Osteoblast (primary cell): ENCODE data around the gene FNDC3B. TPM values are rescaled to one million over a fixed set of nuclear protein-coding genes. Genes with fewer than 3 reads are reported as not detected.
A peak's percentile ranks its signal among the peaks of the same experiment; 100 is the strongest.

Experiments
- DNase-seq: peaks from one replicate; pipeline ENCODE4 v3.0.0; 2011; ENCODE audit warnings: low spot score, mixed read lengths; ENCODE audit not compliant: insufficient read length; ENCODE audit errors: missing footprints
- H2AFZ ChIP-seq: 2 replicates; pipeline ENCODE4 v1.6.0; 2011; ENCODE audit warnings: mild to moderate bottlenecking, low read length
- H3K27ac ChIP-seq: 2 replicates; pipeline ENCODE4 v1.5.1; 2011; ENCODE audit warnings: mild to moderate bottlenecking, low read depth, low read length, moderate library complexity
- H3K27me3 ChIP-seq: 2 replicates; pipeline ENCODE4 v1.6.0; 2012; ENCODE audit warnings: mild to moderate bottlenecking, control low read depth, inconsistent platforms, low read length, moderate library complexity; ENCODE audit not compliant: insufficient read depth
- H3K36me3 ChIP-seq: 2 replicates; pipeline ENCODE4 v1.5.1; 2011; ENCODE audit warnings: mild to moderate bottlenecking, low read length, control low read depth, moderate library complexity; ENCODE audit not compliant: insufficient read depth
- H3K4me1 ChIP-seq: 2 replicates; pipeline ENCODE4 v1.5.1; 2011; ENCODE audit warnings: mild to moderate bottlenecking, low read length, control low read depth, moderate library complexity; ENCODE audit not compliant: insufficient read depth
- H3K4me2 ChIP-seq: 2 replicates; pipeline ENCODE4 v1.6.0; 2011; ENCODE audit warnings: mild to moderate bottlenecking, low read length; ENCODE audit not compliant: insufficient read depth
- H3K4me3 ChIP-seq: fragments of 200-600 bp; sonication (generic); 3 replicates; pipeline ENCODE4 v1.5.1; 2012; ENCODE audit warnings: mild to moderate bottlenecking, low read length, inconsistent platforms; ENCODE audit not compliant: insufficient read depth
- H3K79me2 ChIP-seq: 2 replicates; pipeline ENCODE4 v1.6.0; 2012; ENCODE audit warnings: mild to moderate bottlenecking, low read length, control low read depth, inconsistent platforms; ENCODE audit not compliant: insufficient read depth
- H3K9me3 ChIP-seq: 2 replicates; pipeline ENCODE4 v1.5.1; 2011; ENCODE audit warnings: low read depth, low read length, control low read depth
- H4K20me1 ChIP-seq: 2 replicates; pipeline ENCODE4 v1.6.0; 2012; ENCODE audit warnings: mild to moderate bottlenecking, low read length, control low read depth; ENCODE audit not compliant: insufficient read depth
- total RNA-seq: library from RNA; depleted of rRNA; stranded (reverse); fragments of >200 nt; gene quantifications from 2 replicates; pipeline ENCODE4 v1.2.3, GENCODE V29; 2012
- TF ChIP-seq, protein P1 (sequence below): IDR thresholded peaks from 2 replicates; pipeline ENCODE4 v1.5.1; 2011; ENCODE audit warnings: mild to moderate bottlenecking, low read depth, low read length, moderate library complexity; ENCODE audit errors: extremely low read depth

FNDC3B gene
- total RNA-seq, 1 donor, result 179 TPM

DNA sequence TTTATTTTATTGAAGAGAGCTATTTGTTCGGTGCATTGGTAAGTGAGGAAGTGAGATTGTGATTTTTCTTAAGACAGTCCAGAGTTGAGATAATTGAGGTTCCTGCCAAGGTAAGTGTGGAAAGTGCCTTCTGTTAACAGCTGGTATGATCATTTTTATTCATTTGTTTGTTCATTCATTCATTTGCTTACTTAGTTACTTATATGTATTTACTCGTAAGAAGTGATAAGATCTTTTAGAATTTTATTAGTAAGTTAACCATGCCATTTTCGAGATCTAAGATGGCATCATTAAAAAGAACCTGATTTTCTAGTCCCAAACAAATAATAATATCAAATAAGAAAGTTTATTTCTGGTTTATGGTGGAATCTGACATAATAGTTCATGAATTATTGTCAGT lies 258.9 kb downstream of the FNDC3B start:
- no peak overlapping the region for H3K4me2 ChIP-seq
- H3K27me3 ChIP-seq, result no peaks in the 10 kb centered on the region
- no peak overlapping the region for H3K27ac ChIP-seq
- no peak overlapping the region for H2AFZ ChIP-seq
- peaks cover 85% of the 10 kb centered on the region for H3K36me3 ChIP-seq
- TF ChIP-seq, protein P1, sequence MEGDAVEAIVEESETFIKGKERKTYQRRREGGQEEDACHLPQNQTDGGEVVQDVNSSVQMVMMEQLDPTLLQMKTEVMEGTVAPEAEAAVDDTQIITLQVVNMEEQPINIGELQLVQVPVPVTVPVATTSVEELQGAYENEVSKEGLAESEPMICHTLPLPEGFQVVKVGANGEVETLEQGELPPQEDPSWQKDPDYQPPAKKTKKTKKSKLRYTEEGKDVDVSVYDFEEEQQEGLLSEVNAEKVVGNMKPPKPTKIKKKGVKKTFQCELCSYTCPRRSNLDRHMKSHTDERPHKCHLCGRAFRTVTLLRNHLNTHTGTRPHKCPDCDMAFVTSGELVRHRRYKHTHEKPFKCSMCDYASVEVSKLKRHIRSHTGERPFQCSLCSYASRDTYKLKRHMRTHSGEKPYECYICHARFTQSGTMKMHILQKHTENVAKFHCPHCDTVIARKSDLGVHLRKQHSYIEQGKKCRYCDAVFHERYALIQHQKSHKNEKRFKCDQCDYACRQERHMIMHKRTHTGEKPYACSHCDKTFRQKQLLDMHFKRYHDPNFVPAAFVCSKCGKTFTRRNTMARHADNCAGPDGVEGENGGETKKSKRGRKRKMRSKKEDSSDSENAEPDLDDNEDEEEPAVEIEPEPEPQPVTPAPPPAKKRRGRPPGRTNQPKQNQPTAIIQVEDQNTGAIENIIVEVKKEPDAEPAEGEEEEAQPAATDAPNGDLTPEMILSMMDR, result no peak
- peaks cover 40% of the 10 kb centered on the region for H3K79me2 ChIP-seq
- no peak overlapping the region for H3K4me3 ChIP-seq
- no peak for DNase-seq
- peaks cover 30% of the 10 kb centered on the region for H4K20me1 ChIP-seq
- H3K9me3 ChIP-seq, result no peaks in the 10 kb centered on the region
- H3K4me1 ChIP-seq, result peaks cover 13% of the 10 kb centered on the region

DNA sequence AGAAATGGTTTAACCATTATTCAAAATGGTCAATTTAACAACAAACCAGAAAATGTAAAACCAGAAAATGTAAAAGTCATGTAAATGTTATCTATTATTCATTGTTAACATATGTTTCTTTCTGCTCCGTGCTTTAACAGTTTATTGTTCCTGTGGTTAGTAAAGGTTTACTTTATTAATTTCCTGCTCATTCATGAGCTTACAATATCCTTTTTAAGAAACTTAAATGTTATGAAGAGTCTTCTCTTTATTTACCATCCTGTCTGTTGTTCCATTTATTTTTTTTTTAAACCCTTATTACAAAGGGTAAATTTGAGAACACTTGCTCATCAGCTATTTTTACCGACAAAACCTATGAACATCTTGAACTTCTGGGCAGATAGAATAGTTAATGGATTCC lies 260.8 kb downstream of the FNDC3B start:
- no peak for DNase-seq
- H3K9me3 ChIP-seq, result no peaks in the 10 kb centered on the region
- H3K79me2 ChIP-seq, result peaks cover 28% of the 10 kb centered on the region
- no peaks in the 10 kb centered on the region for H3K27me3 ChIP-seq
- no peak overlapping the region for H3K4me3 ChIP-seq
- H3K36me3 ChIP-seq, result peaks cover 73% of the 10 kb centered on the region
- H2AFZ ChIP-seq, result no peak overlapping the region
- H3K4me1 ChIP-seq, result peaks cover 18% of the 10 kb centered on the region
- H3K4me2 ChIP-seq, result no peak overlapping the region
- H4K20me1 ChIP-seq, result peaks cover 24% of the 10 kb centered on the region
- no peak overlapping the region for H3K27ac ChIP-seq
- TF ChIP-seq, protein P1, result no peak

DNA sequence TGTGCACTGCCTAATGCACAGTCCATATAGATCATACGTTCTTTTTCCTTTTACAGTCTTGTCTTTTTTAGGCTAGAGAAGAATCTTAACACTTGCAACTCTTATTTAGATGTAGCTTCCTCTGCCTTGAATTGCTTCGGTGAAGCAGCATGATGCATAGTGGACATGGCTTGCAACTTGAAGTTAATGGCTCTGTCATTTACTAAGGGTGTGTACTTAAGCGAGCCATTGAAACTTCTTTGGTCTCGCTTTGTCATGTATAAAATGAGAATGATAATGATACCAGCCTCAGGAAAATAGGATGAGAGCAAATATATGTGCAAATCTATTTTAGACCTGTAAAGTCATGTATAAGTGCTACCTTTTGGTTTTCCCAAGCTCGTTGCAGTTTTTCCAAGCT lies 261.5 kb downstream of the FNDC3B start:
- Histone ChIP-seq H3K27me3 (no peaks in the 10 kb centered on the region), H3K79me2 (peaks cover 29% of the 10 kb centered on the region), H3K4me2 (no peak overlapping the region), H3K27ac (no peak overlapping the region), H3K4me1 (peaks cover 25% of the 10 kb centered on the region), H2AFZ (no peak overlapping the region), H3K4me3 (no peak overlapping the region), H3K36me3 (peaks cover 68% of the 10 kb centered on the region), H3K9me3 (no peaks in the 10 kb centered on the region), H4K20me1 (peaks cover 28% of the 10 kb centered on the region)
- TF ChIP-seq, protein P1, result no peak
- no peak for DNase-seq

DNA sequence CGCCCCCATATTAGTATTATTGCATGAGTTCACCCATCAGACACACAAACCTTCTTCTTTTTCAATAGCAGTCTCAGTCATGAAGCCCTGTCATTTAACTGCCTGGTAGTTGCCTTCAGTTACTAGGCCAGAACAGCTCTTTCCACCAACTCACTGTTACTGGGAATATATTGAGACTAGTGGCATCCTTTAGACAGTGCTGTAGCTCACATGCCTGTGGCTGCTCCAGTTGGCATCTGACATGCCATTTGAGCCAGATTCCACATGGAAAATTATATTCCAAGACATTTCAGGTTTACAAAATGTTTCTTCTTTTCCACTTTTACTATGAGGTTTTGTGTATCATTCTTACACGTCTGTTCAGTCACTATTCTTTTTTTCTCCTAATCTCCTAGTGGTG lies 262.8 kb downstream of the FNDC3B start:
- DNase-seq, result no peak
- peaks cover 38% of the 10 kb centered on the region for H3K4me1 ChIP-seq
- no peak overlapping the region for H2AFZ ChIP-seq
- peaks cover 25% of the 10 kb centered on the region for H3K79me2 ChIP-seq
- peaks cover 62% of the 10 kb centered on the region for H3K36me3 ChIP-seq
- H3K9me3 ChIP-seq, result no peaks in the 10 kb centered on the region
- no peak overlapping the region for H3K4me3 ChIP-seq
- no peak overlapping the region for H3K4me2 ChIP-seq
- no peaks in the 10 kb centered on the region for H3K27me3 ChIP-seq
- peaks cover 23% of the 10 kb centered on the region for H4K20me1 ChIP-seq
- TF ChIP-seq, protein P1, result no peak
- peak overlapping the region; percentile 50 for H3K27ac ChIP-seq
